ENCODE data around the gene TMEM212. TPM values are rescaled to one million over a fixed set of nuclear protein-coding genes. Genes with fewer than 3 reads are reported as not detected.

TMEM212 gene
- total and polyA plus RNA-seq, 12 donors = 0.06 TPM; not detected in 11

DNA sequence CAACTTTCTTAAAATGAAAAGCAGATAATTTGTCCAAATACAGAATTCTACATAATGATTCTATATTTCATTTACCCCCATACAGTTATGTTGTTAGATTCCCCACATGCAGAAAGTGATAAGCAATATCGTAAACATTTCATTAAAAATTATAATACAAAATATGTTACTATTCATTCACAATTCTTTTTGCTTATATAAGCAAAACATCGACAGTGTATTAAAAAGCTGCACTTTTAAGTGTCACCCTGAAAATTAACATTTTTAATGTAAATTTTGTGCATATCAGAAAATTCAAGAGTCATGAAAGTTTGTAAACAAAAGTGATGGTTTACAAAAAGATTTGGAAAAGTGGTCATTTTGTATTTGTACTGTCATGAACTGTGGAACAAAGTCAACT, 19.2 kb downstream of the TMEM212 start:
- Histone ChIP-seq H3K9me3 (replicated peaks in 1 of 3) (no peaks in the 10 kb centered on the region), H3K4me1 (replicated peaks in 1 of 2) (no peaks in the 10 kb centered on the region), H3K4me3 (no peak overlapping the region), H3K36me3 (replicated peaks in 1 of 2) (no peaks in the 10 kb centered on the region), H3K27ac (no peak overlapping the region), H3K27me3 (no peaks in the 10 kb centered on the region)
- no peak for DNase-seq
- TF ChIP-seq, protein P1, sequence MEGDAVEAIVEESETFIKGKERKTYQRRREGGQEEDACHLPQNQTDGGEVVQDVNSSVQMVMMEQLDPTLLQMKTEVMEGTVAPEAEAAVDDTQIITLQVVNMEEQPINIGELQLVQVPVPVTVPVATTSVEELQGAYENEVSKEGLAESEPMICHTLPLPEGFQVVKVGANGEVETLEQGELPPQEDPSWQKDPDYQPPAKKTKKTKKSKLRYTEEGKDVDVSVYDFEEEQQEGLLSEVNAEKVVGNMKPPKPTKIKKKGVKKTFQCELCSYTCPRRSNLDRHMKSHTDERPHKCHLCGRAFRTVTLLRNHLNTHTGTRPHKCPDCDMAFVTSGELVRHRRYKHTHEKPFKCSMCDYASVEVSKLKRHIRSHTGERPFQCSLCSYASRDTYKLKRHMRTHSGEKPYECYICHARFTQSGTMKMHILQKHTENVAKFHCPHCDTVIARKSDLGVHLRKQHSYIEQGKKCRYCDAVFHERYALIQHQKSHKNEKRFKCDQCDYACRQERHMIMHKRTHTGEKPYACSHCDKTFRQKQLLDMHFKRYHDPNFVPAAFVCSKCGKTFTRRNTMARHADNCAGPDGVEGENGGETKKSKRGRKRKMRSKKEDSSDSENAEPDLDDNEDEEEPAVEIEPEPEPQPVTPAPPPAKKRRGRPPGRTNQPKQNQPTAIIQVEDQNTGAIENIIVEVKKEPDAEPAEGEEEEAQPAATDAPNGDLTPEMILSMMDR (IDR thresholded peaks at IDR 0.05) = no peak
- no peak for TF ChIP-seq POLR2A (IDR thresholded peaks at IDR 0.05)
- intact Hi-C loops (cut with DNase I) = no loop called here
- 48 to 96% (median 85%) methylated on average over 2 of the region's 2 CpGs for WGBS, 4 donors

DNA sequence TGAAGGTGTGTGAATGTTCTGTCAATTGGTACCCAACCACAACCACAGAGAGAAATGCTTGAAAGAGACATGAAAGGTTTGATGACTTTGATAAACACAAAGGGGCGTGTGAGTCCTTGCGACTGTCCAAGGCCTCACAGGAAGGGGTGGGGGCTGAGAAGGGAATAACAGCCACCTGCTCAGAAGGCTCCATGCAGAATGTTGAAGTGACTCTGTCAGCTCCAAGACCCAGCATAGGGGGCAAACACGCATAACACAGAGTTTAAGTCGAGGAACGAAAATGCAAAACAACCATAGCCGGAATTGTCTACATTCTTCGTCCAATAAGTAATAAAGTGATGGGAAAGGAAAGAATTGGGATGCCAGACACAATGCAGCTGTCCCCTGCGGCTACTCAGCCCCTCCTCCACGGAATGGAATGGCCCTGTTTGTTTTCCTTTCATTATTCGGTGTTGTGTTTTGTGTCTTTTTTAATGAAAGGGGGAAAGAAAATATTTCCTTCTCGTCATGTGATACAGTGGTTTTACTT, 19.9 kb downstream of the TMEM212 start:
- DNase-seq = no peak
- Histone ChIP-seq H3K27me3 (no peaks in the 10 kb centered on the region), H3K4me3 (no peak overlapping the region), H3K9me3 (replicated peaks in 1 of 3) (no peaks in the 10 kb centered on the region), H3K36me3 (replicated peaks in 1 of 2) (no peaks in the 10 kb centered on the region), H3K27ac (peak overlapping the region in 1 of 5 donors; percentile 54), H3K4me1 (replicated peaks in 1 of 2) (no peaks in the 10 kb centered on the region)
- 57 to 68% (median 64%) methylated on average over 11 of the region's 11 CpGs for WGBS, 4 donors
- TF ChIP-seq, protein P1 (IDR thresholded peaks at IDR 0.05) = no peak
- no peak for TF ChIP-seq POLR2A (IDR thresholded peaks at IDR 0.05)
- intact Hi-C loops (cut with DNase I) = no loop called here

DNA sequence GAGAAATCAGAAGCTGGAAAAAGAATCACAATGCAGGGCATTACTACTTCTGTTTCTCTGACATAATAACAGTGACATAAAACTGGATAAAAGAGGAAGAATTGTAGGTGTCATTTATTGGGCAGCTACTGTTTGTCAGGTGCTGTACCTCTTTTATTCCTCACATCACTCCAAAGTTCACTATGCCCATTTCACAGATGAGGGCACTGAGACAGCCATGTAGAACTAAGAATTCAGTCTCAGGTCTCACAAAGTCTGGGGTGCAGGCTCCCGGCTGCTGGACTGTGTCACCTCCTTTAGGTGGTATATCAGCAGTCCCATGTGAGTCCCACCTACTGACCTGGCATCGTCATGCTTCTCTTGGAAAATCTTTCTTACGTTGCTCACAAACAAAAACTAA, 20.8 kb downstream of the TMEM212 start:
- intact Hi-C loops (cut with DNase I) = no loop called here
- DNase-seq = no peak
- no peaks in the 10 kb centered on the region for H3K9me3 ChIP-seq (replicated peaks in 1 of 3)
- 89 to 95% (median 91%) methylated on average over 3 of the region's 3 CpGs for WGBS, 4 donors
- no peak overlapping the region for H3K4me3 ChIP-seq
- H3K27me3 ChIP-seq = no peaks in the 10 kb centered on the region
- H3K36me3 ChIP-seq (replicated peaks in 1 of 2) = no peaks in the 10 kb centered on the region
- H3K4me1 ChIP-seq (replicated peaks in 1 of 2) = no peaks in the 10 kb centered on the region
- no peak overlapping the region for H3K27ac ChIP-seq
- TF ChIP-seq, protein P1 (IDR thresholded peaks at IDR 0.05) = no peak
- no peak for TF ChIP-seq POLR2A (IDR thresholded peaks at IDR 0.05)

DNA sequence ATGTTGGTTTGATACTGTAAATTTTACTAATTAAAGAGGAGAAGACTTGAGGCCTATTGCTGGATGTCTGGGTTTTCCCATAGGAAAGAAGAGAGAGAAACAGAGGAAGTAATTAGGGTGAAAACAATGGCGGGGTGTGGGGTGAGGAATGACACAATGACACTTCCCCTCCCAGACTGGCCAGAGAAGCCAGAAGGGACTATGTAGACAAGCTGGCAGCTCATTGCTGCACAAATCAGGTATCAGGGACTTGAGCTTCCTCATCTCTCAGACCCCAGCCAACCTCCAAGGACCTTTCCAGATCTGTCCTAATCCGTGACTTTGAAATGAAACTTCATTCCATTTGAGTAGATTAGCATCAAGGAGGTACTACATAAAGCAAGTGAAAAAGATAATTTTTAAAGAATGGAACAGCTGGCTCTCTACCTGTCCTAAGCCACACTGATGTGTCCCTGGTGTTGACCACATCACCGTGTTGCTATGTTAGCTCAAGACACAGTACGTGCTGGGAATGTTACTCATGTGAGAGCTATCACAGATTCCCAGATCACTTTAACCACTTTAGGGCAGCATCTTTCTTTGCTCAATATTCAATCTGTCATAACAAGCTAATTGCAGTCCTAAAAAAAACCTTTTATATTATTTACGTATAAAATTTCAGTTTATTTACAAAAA, 22.2 kb downstream of the TMEM212 start:
- Histone ChIP-seq H3K4me3 (no peak overlapping the region), H3K27ac (no peak overlapping the region), H3K4me1 (replicated peaks in 1 of 2) (no peaks in the 10 kb centered on the region), H3K9me3 (replicated peaks in 1 of 3) (no peaks in the 10 kb centered on the region), H3K36me3 (replicated peaks in 1 of 2) (no peaks in the 10 kb centered on the region), H3K27me3 (no peaks in the 10 kb centered on the region)
- no peak for DNase-seq
- intact Hi-C loops (cut with DNase I) = no loop called here
- 72 to 90% (median 85%) methylated on average over 5 of the region's 5 CpGs for WGBS, 4 donors
- TF ChIP-seq POLR2A (IDR thresholded peaks at IDR 0.05) = no peak
- TF ChIP-seq, protein P1 (IDR thresholded peaks at IDR 0.05) = no peak

Measured in adrenal gland (tissue), 12 donors.